ENCODE measurements around the gene AFMID. TPM values are rescaled to one million over a fixed set of nuclear protein-coding genes. Genes with fewer than 3 reads are reported as not detected.
A peak's percentile ranks its signal among the peaks of the same experiment; 100 is the strongest.

AFMID gene
- total and polyA plus RNA-seq, 2 of the 8 experiments (the other 6 are each of a cell fraction or from before 2014, with no cell fraction given): 49.0 to 53.0 TPM

GRCh38 chr17:78241277-78242023 is 54.3 kb downstream of the AFMID start:
- FAIRE-seq (peak; percentile 76), DNase-seq (ENCODE audit: low read depth in 1 of 2, low spot score in 2 of 2) (peak in 1 of 2 experiments; percentile 49)
- 0 out of 2 replicates have a peak overlapping the region, but pooled peaks have one; percentile 46 for H2BK15ac ChIP-seq (ENCODE audit: low read length)
- peak overlapping the region; percentile 69; the same call in 1 of the 2 replicates for H2AK5ac ChIP-seq (ENCODE audit: low read depth, low read length)
- H3K4ac ChIP-seq (replicated peaks; ENCODE audit: insufficient read length, low read depth, low read length): no peak overlapping the region
- H4K5ac ChIP-seq (ENCODE audit: insufficient read length, low read depth, low read length): no peak overlapping the region
- no peak overlapping the region for H3K4me2 ChIP-seq (ENCODE audit: insufficient read depth in 1 of 2, low read depth in 2 of 2, low read length in 2 of 2)
- H3K4me3 ChIP-seq (ENCODE audit: extremely low read depth in 1 of 4, insufficient read depth in 2 of 4, low read depth in 3 of 4, low read length in 4 of 4): no peak overlapping the region
- no peaks in the 10 kb centered on the region for H3K27me3 ChIP-seq (replicated peaks in 1 of 4; ENCODE audit: control insufficient read depth in 3 of 4, extremely low read depth in 1 of 4, insufficient read depth in 3 of 4, low read length in 3 of 4)
- H3K18ac ChIP-seq (ENCODE audit: extremely low read depth, low read length): no peak overlapping the region
- no peak overlapping the region for H3K27ac ChIP-seq (ENCODE audit: low read depth, low read length)
- no peak overlapping the region for H4K91ac ChIP-seq (replicated peaks; ENCODE audit: insufficient read length, low read length)
- H3K4me1 ChIP-seq (replicated peaks in 1 of 4; ENCODE audit: control insufficient read depth in 3 of 4, insufficient read depth in 4 of 4, low read length in 3 of 4): peaks cover 0 to 3% (median 0%) of the 10 kb centered on the region in 4 experiments; a peak in 2 of 7 replicates
- H3K79me1 ChIP-seq (ENCODE audit: low read depth, low read length): no peaks in the 10 kb centered on the region; the same call in 1 of the 2 replicates
- CTCF ChIA-PET (ENCODE audit: partially characterized antibody): interaction anchor here (0.8 to 5.9 kb wide), 3 partner anchors 9 to 64 kb away, joined by 3 to 53 read pairs (median 12); no protein-coding TSS in a partner anchor
- H3K56ac ChIP-seq (replicated peaks; ENCODE audit: insufficient read length, low read depth, low read length): no peak overlapping the region
- H3K79me2 ChIP-seq (ENCODE audit: control insufficient read depth in 1 of 2, insufficient read depth in 2 of 2, low read length in 2 of 2): no peaks in the 10 kb centered on the region
- POLR2A ChIA-PET (ENCODE audit: partially characterized antibody): interaction anchor here (0.6 to 1.9 kb wide), 3 partner anchors 12 to 70 kb away, joined by 3 to 4 read pairs (median 3); no protein-coding TSS in a partner anchor
- no peak overlapping the region; the same call in 1 of the 2 replicates for H2BK5ac ChIP-seq (ENCODE audit: low read depth, low read length)
- no peaks in the 10 kb centered on the region for H4K20me1 ChIP-seq (replicated peaks in 1 of 2; ENCODE audit: control insufficient read depth in 1 of 2, insufficient read depth in 2 of 2, low read length in 2 of 2)
- H4K8ac ChIP-seq (ENCODE audit: extremely low read depth, insufficient read depth, low read length): no peak overlapping the region; the same call in 1 of the 2 replicates
- no peak overlapping the region; the same call in 1 of the 2 replicates for H2AFZ ChIP-seq (ENCODE audit: low read length)
- no peak overlapping the region for H3K9ac ChIP-seq (replicated peaks in 1 of 4; ENCODE audit: extremely low read depth in 1 of 4, low read depth in 3 of 4, low read length in 3 of 4)
- H3K9me3 ChIP-seq (ENCODE audit: insufficient read depth in 2 of 2, low read depth in 1 of 2, low read length in 1 of 2): no peaks in the 10 kb centered on the region
- no peaks in the 10 kb centered on the region for H3K36me3 ChIP-seq (ENCODE audit: control insufficient read depth in 2 of 4, insufficient read depth in 4 of 4, low read length in 3 of 4)
- WGBS, 2 experiments (ENCODE audit: extremely low coverage in 1 of 2, insufficient coverage in 1 of 2, insufficient read length in 1 of 2, insufficient replicate concordance in 2 of 2, low coverage in 1 of 2, low lambda C conversion rate in 2 of 2, missing lambda C conversion rate in 1 of 2): 76% methylated on average over 13 of the region's 13 CpGs; no CpG with 5 or more reads in 1 of the 2 experiments
- no peak overlapping the region for H3K23ac ChIP-seq (ENCODE audit: insufficient read length)
- H3K23me2 ChIP-seq (ENCODE audit: low read depth, low read length): no peaks in the 10 kb centered on the region; the same call in 1 of the 2 replicates
- 0 out of 2 replicates have a peak overlapping the region, but pooled peaks have one; percentile 50 for H2BK12ac ChIP-seq (ENCODE audit: low read depth, low read length)
- no peak overlapping the region for H2BK120ac ChIP-seq (replicated peaks; ENCODE audit: low read depth, low read length)
- H3K14ac ChIP-seq (ENCODE audit: insufficient read length): no peak overlapping the region
- no peak overlapping the region for H2BK20ac ChIP-seq (ENCODE audit: low read length)
- TF ChIP-seq CHD1 (IDR thresholded peaks at IDR 0.05; ENCODE audit: low read depth, low read length): no peak
- TF ChIP-seq RBBP5 (IDR thresholded peaks at IDR 0.05; ENCODE audit: borderline replicate concordance, low read depth, low read length): no peak
- peak; percentile 51; the same call in 1 of the 2 replicates for TF ChIP-seq E2F6 (IDR thresholded peaks at IDR 0.05)
- peak; percentile 83 for TF ChIP-seq CHD2 (IDR thresholded peaks at IDR 0.05; ENCODE audit: low read length)
- TF ChIP-seq CREB1 (IDR thresholded peaks at IDR 0.05): no peak
- TF ChIP-seq ZNF274 (IDR thresholded peaks at IDR 0.05; ENCODE audit: borderline replicate concordance, extremely low read depth, low read length): no peak
- TF ChIP-seq, protein P1, sequence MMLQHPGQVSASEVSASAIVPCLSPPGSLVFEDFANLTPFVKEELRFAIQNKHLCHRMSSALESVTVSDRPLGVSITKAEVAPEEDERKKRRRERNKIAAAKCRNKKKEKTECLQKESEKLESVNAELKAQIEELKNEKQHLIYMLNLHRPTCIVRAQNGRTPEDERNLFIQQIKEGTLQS (IDR thresholded peaks at IDR 0.05; ENCODE audit: insufficient read depth, low read depth, low read length): no peak
- no peak for TF ChIP-seq JUN (IDR thresholded peaks at IDR 0.05; ENCODE audit: low read depth, low read length)
- TF ChIP-seq BRCA1 (IDR thresholded peaks at IDR 0.05; ENCODE audit: low read depth, low read length): no peak
- no peak for TF ChIP-seq JUND (IDR thresholded peaks at IDR 0.05; ENCODE audit: low read length)
- TF ChIP-seq TEAD4 (IDR thresholded peaks at IDR 0.05; ENCODE audit: low read depth, low read length): no peak

All from H1 (cell line).